ENCODE data around the gene SSR1.

Gene SSR1

GRCh38 chr6:7255918-7256317 is 57.1 kb downstream of the SSR1 start:
- DNase-seq, result no peak

GRCh38 chr6:7254980-7255835 is 57.8 kb downstream of the SSR1 start:
- no peak for DNase-seq

GRCh38 chr6:7252390-7252789 is 60.6 kb downstream of the SSR1 start:
- DNase-seq, result no peak

- DNase-seq, result no peak
These were observed 61.2 kb downstream of the SSR1 start for GRCh38 chr6:7251646-7252260.

GRCh38 chr6:7250812-7251211 is 62.2 kb downstream of the SSR1 start:
- DNase-seq, result no peak

- DNase-seq, result no peak
These were observed 62.9 kb downstream of the SSR1 start for GRCh38 chr6:7249946-7250643.

- DNase-seq, result no peak
These were observed 63.6 kb downstream of the SSR1 start for GRCh38 chr6:7249391-7249790.

GRCh38 chr6:7247828-7248227 is 65.2 kb downstream of the SSR1 start:
- DNase-seq, result no peak

- no peak for DNase-seq
These were observed 65.9 kb downstream of the SSR1 start for GRCh38 chr6:7247179-7247456.

- no peak for DNase-seq
These were observed 66.4 kb downstream of the SSR1 start for GRCh38 chr6:7246401-7247178.

- DNase-seq, result no peak
These were observed 67.2 kb downstream of the SSR1 start for GRCh38 chr6:7245668-7246393.

- peak; percentile 21 for DNase-seq
These were observed 69.6 kb downstream of the SSR1 start for GRCh38 chr6:7243179-7243981.

- DNase-seq, result no peak
These were observed 70.2 kb downstream of the SSR1 start for GRCh38 chr6:7242835-7243178.

- DNase-seq, result no peak
These were observed 71.0 kb downstream of the SSR1 start for GRCh38 chr6:7241709-7242645.

GRCh38 chr6:7241160-7241559 is 71.8 kb downstream of the SSR1 start:
- DNase-seq, result no peak

- no peak for DNase-seq
These were observed 72.6 kb downstream of the SSR1 start for GRCh38 chr6:7240351-7240750.

- no peak for DNase-seq
These were observed 73.4 kb downstream of the SSR1 start for GRCh38 chr6:7239590-7239948.

- peak; percentile 18 for DNase-seq
These were observed 74.0 kb downstream of the SSR1 start for GRCh38 chr6:7238900-7239589.

- DNase-seq, result no peak
These were observed 74.5 kb downstream of the SSR1 start for GRCh38 chr6:7238526-7238899.

- no peak for DNase-seq
These were observed 75.3 kb downstream of the SSR1 start for GRCh38 chr6:7237653-7238188.
